Measurements from ENCODE around the gene LCN10. TPM values are rescaled to one million over a fixed set of nuclear protein-coding genes. Genes with fewer than 3 reads are reported as not detected.

Gene LCN10
- total and polyA plus RNA-seq, 2 of the 13 experiments (the other 11 are each of a cell fraction or from before 2014, with no cell fraction given): 0.53 to 0.61 TPM

DNA sequence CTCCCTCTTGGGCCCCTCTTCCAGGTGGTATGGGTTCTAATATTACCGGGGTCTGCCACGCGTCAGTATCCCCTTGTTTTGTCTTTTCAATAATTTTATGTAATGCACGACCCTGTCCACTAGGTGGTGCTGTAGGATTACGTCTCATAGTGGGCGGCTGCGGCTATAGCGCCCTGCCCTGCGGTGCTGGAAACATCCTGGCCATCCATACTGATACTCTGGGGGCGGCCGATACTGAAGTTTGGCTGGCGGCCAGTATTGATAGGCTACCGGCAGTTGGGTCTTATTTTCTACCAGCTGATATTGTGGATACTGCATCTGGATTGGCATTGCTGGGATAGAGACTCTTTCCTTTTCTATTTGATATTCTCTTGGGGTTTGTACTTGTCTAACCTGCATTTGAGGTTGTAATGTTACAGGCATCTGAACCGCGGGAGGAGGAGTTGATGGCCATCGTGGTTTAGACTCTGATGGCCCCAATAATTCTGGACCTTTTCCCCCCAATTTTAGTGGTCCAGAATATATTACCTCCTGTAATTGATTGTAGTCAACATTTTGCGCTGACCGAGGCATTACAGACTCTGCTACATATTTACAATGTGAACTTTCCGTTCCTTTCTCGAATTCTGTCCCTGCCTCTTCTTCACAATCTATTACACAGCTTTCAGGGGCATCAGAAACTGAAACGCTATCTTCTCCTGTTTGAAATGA lies 45.1 kb upstream of the LCN10 start (continued):
- TF ChIP-seq ZBTB8A (CRISPR knock-in tag; IDR thresholded peaks at IDR 0.05; ENCODE audit: borderline replicate concordance, low read depth) (no peak), TGIF2 (CRISPR knock-in tag; IDR thresholded peaks at IDR 0.05) (no peak), IKZF1 (IDR thresholded peaks at IDR 0.05) (no peak), ZNF775 (CRISPR knock-in tag; IDR thresholded peaks at IDR 0.05; ENCODE audit: borderline replicate concordance) (no peak), FOXM1 (CRISPR knock-in tag; IDR thresholded peaks at IDR 0.05) (no peak), STAT5B (CRISPR knock-in tag; IDR thresholded peaks at IDR 0.05) (no peak), ZFYVE20 (CRISPR knock-in tag; IDR thresholded peaks at IDR 0.05; ENCODE audit: borderline replicate concordance, low read depth) (no peak), MED8 (CRISPR knock-in tag; IDR thresholded peaks at IDR 0.05; ENCODE audit: insufficient replicate concordance) (no peak), NFATC3 (CRISPR knock-in tag; IDR thresholded peaks at IDR 0.05) (no peak), SRSF9 (IDR thresholded peaks at IDR 0.05; ENCODE audit: borderline replicate concordance, insufficient read depth, low read depth, low read length, poor library complexity, severe bottlenecking) (no peak), KLF9 (CRISPR knock-in tag; IDR thresholded peaks at IDR 0.05; ENCODE audit: low read depth) (no peak), ZNF605 (CRISPR knock-in tag; IDR thresholded peaks at IDR 0.05) (no peak), ZNF549 (CRISPR knock-in tag; IDR thresholded peaks at IDR 0.05) (no peak), KAT2B (IDR thresholded peaks at IDR 0.05; ENCODE audit: borderline replicate concordance, low read depth, low read length) (no peak), ZNF263 (CRISPR knock-in tag; IDR thresholded peaks at IDR 0.05) (no peak), ZNF674 (CRISPR knock-in tag; IDR thresholded peaks at IDR 0.05; ENCODE audit: low read depth) (no peak), HIVEP1 (CRISPR knock-in tag; IDR thresholded peaks at IDR 0.05) (no peak), IKZF4 (CRISPR knock-in tag; IDR thresholded peaks at IDR 0.05; ENCODE audit: borderline replicate concordance, low read depth, not compliant biosample characterization) (no peak)
- TF ChIP-seq, protein P1, sequence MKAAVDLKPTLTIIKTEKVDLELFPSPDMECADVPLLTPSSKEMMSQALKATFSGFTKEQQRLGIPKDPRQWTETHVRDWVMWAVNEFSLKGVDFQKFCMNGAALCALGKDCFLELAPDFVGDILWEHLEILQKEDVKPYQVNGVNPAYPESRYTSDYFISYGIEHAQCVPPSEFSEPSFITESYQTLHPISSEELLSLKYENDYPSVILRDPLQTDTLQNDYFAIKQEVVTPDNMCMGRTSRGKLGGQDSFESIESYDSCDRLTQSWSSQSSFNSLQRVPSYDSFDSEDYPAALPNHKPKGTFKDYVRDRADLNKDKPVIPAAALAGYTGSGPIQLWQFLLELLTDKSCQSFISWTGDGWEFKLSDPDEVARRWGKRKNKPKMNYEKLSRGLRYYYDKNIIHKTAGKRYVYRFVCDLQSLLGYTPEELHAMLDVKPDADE (CRISPR knock-in tag; IDR thresholded peaks at IDR 0.05): no peak
- TF ChIP-seq, protein P2, sequence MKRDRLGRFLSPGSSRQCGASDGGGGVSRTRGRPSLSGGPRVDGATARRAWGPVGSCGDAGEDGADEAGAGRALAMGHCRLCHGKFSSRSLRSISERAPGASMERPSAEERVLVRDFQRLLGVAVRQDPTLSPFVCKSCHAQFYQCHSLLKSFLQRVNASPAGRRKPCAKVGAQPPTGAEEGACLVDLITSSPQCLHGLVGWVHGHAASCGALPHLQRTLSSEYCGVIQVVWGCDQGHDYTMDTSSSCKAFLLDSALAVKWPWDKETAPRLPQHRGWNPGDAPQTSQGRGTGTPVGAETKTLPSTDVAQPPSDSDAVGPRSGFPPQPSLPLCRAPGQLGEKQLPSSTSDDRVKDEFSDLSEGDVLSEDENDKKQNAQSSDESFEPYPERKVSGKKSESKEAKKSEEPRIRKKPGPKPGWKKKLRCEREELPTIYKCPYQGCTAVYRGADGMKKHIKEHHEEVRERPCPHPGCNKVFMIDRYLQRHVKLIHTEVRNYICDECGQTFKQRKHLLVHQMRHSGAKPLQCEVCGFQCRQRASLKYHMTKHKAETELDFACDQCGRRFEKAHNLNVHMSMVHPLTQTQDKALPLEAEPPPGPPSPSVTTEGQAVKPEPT (CRISPR knock-in tag; IDR thresholded peaks at IDR 0.05; ENCODE audit: low read depth): no peak
- TF ChIP-seq, protein P3, sequence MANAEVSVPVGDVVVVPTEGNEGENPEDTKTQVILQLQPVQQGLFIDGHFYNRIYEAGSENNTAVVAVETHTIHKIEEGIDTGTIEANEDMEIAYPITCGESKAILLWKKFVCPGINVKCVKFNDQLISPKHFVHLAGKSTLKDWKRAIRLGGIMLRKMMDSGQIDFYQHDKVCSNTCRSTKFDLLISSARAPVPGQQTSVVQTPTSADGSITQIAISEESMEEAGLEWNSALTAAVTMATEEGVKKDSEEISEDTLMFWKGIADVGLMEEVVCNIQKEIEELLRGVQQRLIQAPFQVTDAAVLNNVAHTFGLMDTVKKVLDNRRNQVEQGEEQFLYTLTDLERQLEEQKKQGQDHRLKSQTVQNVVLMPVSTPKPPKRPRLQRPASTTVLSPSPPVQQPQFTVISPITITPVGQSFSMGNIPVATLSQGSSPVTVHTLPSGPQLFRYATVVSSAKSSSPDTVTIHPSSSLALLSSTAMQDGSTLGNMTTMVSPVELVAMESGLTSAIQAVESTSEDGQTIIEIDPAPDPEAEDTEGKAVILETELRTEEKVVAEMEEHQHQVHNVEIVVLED (CRISPR knock-in tag; IDR thresholded peaks at IDR 0.05; ENCODE audit: borderline replicate concordance): no peak
- TF ChIP-seq, protein P4, sequence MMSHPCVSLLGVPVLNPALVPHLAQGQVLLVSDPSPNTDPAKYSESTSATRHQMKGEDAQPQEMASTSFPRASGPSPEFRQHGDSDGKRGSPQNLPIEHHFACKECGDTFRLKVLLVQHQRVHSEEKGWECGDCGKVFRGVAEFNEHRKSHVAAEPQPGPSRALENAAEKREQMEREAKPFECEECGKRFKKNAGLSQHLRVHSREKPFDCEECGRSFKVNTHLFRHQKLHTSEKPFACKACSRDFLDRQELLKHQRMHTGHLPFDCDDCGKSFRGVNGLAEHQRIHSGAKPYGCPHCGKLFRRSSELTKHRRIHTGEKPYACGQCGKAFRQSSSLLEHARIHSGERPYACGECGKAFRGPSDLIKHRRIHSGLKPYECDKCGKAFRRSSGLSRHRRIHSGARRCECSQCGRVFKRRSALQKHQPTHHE (CRISPR knock-in tag; IDR thresholded peaks at IDR 0.05; ENCODE audit: borderline replicate concordance): no peak
- TF ChIP-seq, protein P5, sequence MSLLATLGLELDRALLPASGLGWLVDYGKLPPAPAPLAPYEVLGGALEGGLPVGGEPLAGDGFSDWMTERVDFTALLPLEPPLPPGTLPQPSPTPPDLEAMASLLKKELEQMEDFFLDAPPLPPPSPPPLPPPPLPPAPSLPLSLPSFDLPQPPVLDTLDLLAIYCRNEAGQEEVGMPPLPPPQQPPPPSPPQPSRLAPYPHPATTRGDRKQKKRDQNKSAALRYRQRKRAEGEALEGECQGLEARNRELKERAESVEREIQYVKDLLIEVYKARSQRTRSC (CRISPR knock-in tag; IDR thresholded peaks at IDR 0.05; ENCODE audit: low read depth): no peak
